Measurements from ENCODE around the gene MTHFSD.

MTHFSD gene

GRCh38 chr16:86577314-86577971, 22.4 kb upstream of the MTHFSD start:
- TF ChIP-seq ZNF274 (IDR thresholded peaks at IDR 0.05; ENCODE audit: low read depth, low read length) = no peak
- H3K4me3 ChIP-seq (ENCODE audit: low read length) = no peak overlapping the region

GRCh38 chr16:86576591-86577313, 21.7 kb upstream of the MTHFSD start:
- no peak overlapping the region for H3K4me3 ChIP-seq (ENCODE audit: low read length)
- no peak for TF ChIP-seq ZNF274 (IDR thresholded peaks at IDR 0.05; ENCODE audit: low read depth, low read length)

- peak overlapping the region; percentile 42; the same call in 1 of the 2 replicates for H3K4me3 ChIP-seq (ENCODE audit: low read length)
- no peak for TF ChIP-seq ZNF274 (IDR thresholded peaks at IDR 0.05; ENCODE audit: low read depth, low read length)
Observed at GRCh38 chr16:86575754-86576557, 20.9 kb upstream of the MTHFSD start.

- no peak overlapping the region for H3K4me3 ChIP-seq (ENCODE audit: low read length)
- no peak for TF ChIP-seq ZNF274 (IDR thresholded peaks at IDR 0.05; ENCODE audit: low read depth, low read length)
Observed at GRCh38 chr16:86575095-86575685, 20.2 kb upstream of the MTHFSD start.

GRCh38 chr16:86574646-86575045, 19.6 kb upstream of the MTHFSD start:
- no peak for TF ChIP-seq ZNF274 (IDR thresholded peaks at IDR 0.05; ENCODE audit: low read depth, low read length)

GRCh38 chr16:86573646-86574508, 18.8 kb upstream of the MTHFSD start:
- no peak overlapping the region for H3K4me3 ChIP-seq (ENCODE audit: low read length)
- TF ChIP-seq ZNF274 (IDR thresholded peaks at IDR 0.05; ENCODE audit: low read depth, low read length) = no peak

More at GRCh38 chr16:86574646-86575045, 19.6 kb upstream of the MTHFSD start:
- no peak overlapping the region for H3K4me3 ChIP-seq (ENCODE audit: low read length)

GRCh38 chr16:86573215-86573614, 18.2 kb upstream of the MTHFSD start:
- no peak for TF ChIP-seq ZNF274 (IDR thresholded peaks at IDR 0.05; ENCODE audit: low read depth, low read length)
- no peak overlapping the region for H3K4me3 ChIP-seq (ENCODE audit: low read length)

GRCh38 chr16:86572606-86573005, 17.6 kb upstream of the MTHFSD start:
- no peak overlapping the region for H3K4me3 ChIP-seq (ENCODE audit: low read length)
- TF ChIP-seq ZNF274 (IDR thresholded peaks at IDR 0.05; ENCODE audit: low read depth, low read length) = no peak

- TF ChIP-seq ZNF274 (IDR thresholded peaks at IDR 0.05; ENCODE audit: low read depth, low read length) = no peak
- H3K4me3 ChIP-seq (ENCODE audit: low read length) = no peak overlapping the region
Observed at GRCh38 chr16:86572041-86572521, 17.0 kb upstream of the MTHFSD start.

- no peak overlapping the region for H3K4me3 ChIP-seq (ENCODE audit: low read length)
- no peak for TF ChIP-seq ZNF274 (IDR thresholded peaks at IDR 0.05; ENCODE audit: low read depth, low read length)
Observed at GRCh38 chr16:86571530-86571915, 16.5 kb upstream of the MTHFSD start.

- no peak overlapping the region for H3K4me3 ChIP-seq (ENCODE audit: low read length)
- no peak for TF ChIP-seq ZNF274 (IDR thresholded peaks at IDR 0.05; ENCODE audit: low read depth, low read length)
Observed at GRCh38 chr16:86570558-86571529, 15.8 kb upstream of the MTHFSD start.

All from GM08714 (cell line).